ENCODE measurements around the gene OGFOD2. TPM values are rescaled to one million over a fixed set of nuclear protein-coding genes. Genes with fewer than 3 reads are reported as not detected.
A peak's percentile ranks its signal among the peaks of the same experiment; 100 is the strongest.

OGFOD2 gene
- total RNA-seq, 2 donors from 2014 or later = 17.9 to 20.3 TPM

DNA sequence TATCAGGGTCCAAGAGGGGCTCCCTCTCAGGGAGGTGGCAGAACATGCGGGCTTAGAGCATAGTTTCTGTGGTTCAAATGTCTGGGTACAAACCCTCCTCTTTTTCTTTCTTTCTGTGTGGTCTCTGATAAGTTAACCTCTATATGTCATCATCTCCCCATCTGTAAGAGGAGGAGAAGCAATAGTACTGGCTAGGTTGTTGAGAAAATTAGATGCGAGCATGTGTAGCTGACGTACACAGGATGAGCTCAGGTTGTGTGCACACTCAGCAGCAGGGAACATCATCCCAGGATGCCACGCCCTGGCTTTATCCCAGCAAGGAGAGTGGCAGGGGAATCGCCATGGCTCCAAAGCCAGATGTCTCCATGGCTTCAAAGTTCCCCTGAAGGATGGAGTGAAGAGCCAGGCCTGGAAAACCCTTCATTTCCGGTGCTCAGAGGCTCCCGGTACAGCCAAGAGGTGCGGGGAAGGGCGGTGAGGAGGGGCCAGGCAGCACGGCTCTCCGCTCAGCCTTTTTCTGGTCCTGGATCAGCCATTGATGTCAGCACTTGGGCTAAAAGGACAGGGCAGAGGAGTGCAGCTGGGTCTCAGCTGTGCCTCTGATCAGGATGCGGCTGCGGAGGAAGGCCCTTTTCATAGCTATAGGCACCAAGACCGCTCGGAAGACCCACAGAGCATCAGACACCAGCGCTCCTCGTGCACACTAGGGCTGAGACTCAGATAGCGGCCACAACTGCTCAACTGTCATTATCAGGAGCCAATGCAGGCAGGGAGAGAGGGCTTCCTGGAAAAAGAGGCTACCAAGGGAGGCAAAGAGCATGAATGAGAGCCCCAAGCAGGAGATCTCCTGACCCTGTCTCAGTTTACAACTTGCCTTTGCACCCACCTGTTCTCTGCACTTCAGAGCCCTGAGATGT lies 46.9 kb downstream of the OGFOD2 start:
- Mint-ChIP-seq H3K36me3 (ENCODE audit: low read depth) (no peaks in the 10 kb centered on the region), H3K4me3 (no peak overlapping the region), H3K27me3 (no peaks in the 10 kb centered on the region), H3K4me1 (peaks cover 7% of the 10 kb centered on the region), H3K27ac (no peak overlapping the region)
- ATAC-seq (no peak), DNase-seq (no peak)
- no peaks in the 10 kb centered on the region for H3K9me3 ChIP-seq (ENCODE audit: control insufficient read depth, low read length, poor library complexity, severe bottlenecking)

- Mint-ChIP-seq H3K4me3 (no peak overlapping the region), H3K4me1 (peaks cover 7% of the 10 kb centered on the region), H3K27me3 (no peaks in the 10 kb centered on the region), H3K27ac (no peak overlapping the region), H3K36me3 (ENCODE audit: low read depth) (no peaks in the 10 kb centered on the region)
- ATAC-seq (no peak), DNase-seq (no peak)
- no peaks in the 10 kb centered on the region for H3K9me3 ChIP-seq (ENCODE audit: control insufficient read depth, low read length, poor library complexity, severe bottlenecking)
These were observed 47.8 kb downstream of the OGFOD2 start for GRCh38 chr12:123022846-123023245.

- no peaks in the 10 kb centered on the region for H3K9me3 ChIP-seq (ENCODE audit: control insufficient read depth, low read length, poor library complexity, severe bottlenecking)
- ATAC-seq (peak; percentile 28), DNase-seq (no peak)
- Mint-ChIP-seq H3K4me3 (no peak overlapping the region), H3K27me3 (no peaks in the 10 kb centered on the region), H3K36me3 (ENCODE audit: low read depth) (no peaks in the 10 kb centered on the region), H3K4me1 (peaks cover 3% of the 10 kb centered on the region), H3K27ac (peak overlapping the region; percentile 24)
These were observed 49.9 kb downstream of the OGFOD2 start for GRCh38 chr12:123024819-123025391.

DNA sequence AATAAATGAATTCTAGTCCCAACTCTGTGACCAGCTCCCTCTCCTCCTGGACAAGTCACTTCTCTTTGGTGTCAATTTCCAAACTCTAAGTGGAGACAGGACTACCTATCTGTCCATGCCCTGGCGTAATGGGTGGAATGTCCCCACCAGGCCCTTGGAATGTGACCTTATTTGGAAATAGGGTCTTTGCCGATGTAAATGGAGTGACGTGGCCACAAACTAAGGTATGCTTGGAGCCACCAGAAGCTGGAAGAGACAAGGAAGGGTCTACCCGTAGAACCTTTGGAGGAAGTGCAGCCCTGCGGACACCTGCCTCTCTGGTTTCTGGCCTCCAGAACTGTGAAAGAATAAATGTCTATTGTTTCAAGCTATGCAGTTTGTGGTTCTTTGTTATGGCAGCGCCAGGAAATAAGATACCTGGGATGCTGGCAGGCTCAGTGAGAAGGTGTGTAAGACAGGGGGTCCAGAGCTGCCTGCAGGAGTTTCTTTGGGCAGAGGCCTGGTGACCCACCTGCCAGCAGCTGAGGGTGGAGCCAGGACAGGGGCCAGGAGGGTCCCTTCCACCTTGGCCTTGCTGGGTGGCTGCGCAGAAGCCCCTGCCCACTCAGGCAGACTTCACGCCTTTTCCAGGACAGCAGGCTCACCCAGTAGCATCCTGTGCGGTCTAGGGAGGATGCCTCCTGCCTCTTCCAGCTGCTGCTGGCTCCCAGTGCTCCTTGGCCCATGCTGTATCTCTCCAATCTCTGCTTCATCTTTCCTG lies 51.2 kb downstream of the OGFOD2 start:
- no peak overlapping the region for H3K4me3 Mint-ChIP-seq
- peaks cover 3% of the 10 kb centered on the region for H3K4me1 Mint-ChIP-seq
- no peaks in the 10 kb centered on the region for H3K36me3 Mint-ChIP-seq (ENCODE audit: low read depth)
- peak overlapping the region; percentile 24 for H3K27ac Mint-ChIP-seq
- no peaks in the 10 kb centered on the region for H3K9me3 ChIP-seq (ENCODE audit: control insufficient read depth, low read length, poor library complexity, severe bottlenecking)
- H3K27me3 Mint-ChIP-seq = no peaks in the 10 kb centered on the region
- DNase-seq = no peak
- ATAC-seq = no peak

GRCh38 chr12:123027726-123028445 lies 52.8 kb downstream of the OGFOD2 start:
- Mint-ChIP-seq H3K4me3 (no peak overlapping the region), H3K4me1 (peaks cover 3% of the 10 kb centered on the region), H3K27ac (no peak overlapping the region), H3K27me3 (no peaks in the 10 kb centered on the region), H3K36me3 (ENCODE audit: low read depth) (no peaks in the 10 kb centered on the region)
- ATAC-seq (no peak), DNase-seq (no peak)
- no peaks in the 10 kb centered on the region for H3K9me3 ChIP-seq (ENCODE audit: control insufficient read depth, low read length, poor library complexity, severe bottlenecking)

- H3K36me3 Mint-ChIP-seq (ENCODE audit: low read depth) = no peaks in the 10 kb centered on the region
- no peak overlapping the region for H3K4me3 Mint-ChIP-seq
- no peaks in the 10 kb centered on the region for H3K9me3 ChIP-seq (ENCODE audit: control insufficient read depth, low read length, poor library complexity, severe bottlenecking)
- peaks cover 5% of the 10 kb centered on the region for H3K4me1 Mint-ChIP-seq
- H3K27ac Mint-ChIP-seq = no peak overlapping the region
- no peaks in the 10 kb centered on the region for H3K27me3 Mint-ChIP-seq
- DNase-seq (no peak), ATAC-seq (no peak)
These were observed 53.4 kb downstream of the OGFOD2 start for GRCh38 chr12:123028475-123028874.

DNA sequence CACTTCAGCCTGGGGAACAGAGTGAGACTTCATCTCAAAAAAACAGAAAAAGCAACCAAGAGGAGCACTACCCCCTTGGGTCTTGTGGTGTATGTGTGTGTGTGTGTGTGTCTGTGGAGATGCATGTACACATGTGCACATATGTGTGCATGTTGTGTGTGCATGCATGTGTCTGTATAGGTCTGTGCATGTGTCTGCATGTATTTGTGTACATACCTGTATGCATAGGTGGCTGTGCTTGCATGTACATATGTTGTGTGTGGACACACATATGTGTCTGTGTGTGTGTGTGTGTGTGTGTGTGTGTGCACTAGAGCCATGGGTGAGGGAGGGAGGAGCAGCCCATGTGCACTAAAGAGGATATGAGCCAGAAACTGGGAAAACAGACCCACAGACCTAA lies 54.5 kb downstream of the OGFOD2 start:
- H3K27ac Mint-ChIP-seq = no peak overlapping the region

More for the DNA sequence above, 54.5 kb downstream of the OGFOD2 start:
- DNase-seq (no peak), ATAC-seq (no peak)
- Mint-ChIP-seq H3K36me3 (ENCODE audit: low read depth) (no peaks in the 10 kb centered on the region), H3K4me3 (no peak overlapping the region), H3K27me3 (no peaks in the 10 kb centered on the region), H3K4me1 (peaks cover 10% of the 10 kb centered on the region)
- no peaks in the 10 kb centered on the region for H3K9me3 ChIP-seq (ENCODE audit: control insufficient read depth, low read length, poor library complexity, severe bottlenecking)

Other genes starting within 250 kb of the OGFOD2 start
- gene HCAR1, start 244.4 kb upstream of the OGFOD2 start, total RNA-seq = not detected
- 10 to 100 TPM; 35.5 to 37.3 TPM for gene DENR, start 222.4 kb upstream of the OGFOD2 start, total RNA-seq
- under 1 TPM; 0.35 to 0.63 TPM for gene CCDC62, start 200.7 kb upstream of the OGFOD2 start, total RNA-seq
- gene HIP1R, start 139.8 kb upstream of the OGFOD2 start, total RNA-seq = 10 to 100 TPM; 61.5 to 67.4 TPM
- 10 to 100 TPM; 82.2 to 90.5 TPM for gene VPS37B, start 79.1 kb upstream of the OGFOD2 start, total RNA-seq
- gene ABCB9, start 8.8 kb upstream of the OGFOD2 start, total RNA-seq = 1 to 10 TPM; 4.1 to 6.1 TPM
- gene ARL6IP4, start 5.4 kb downstream of the OGFOD2 start, total RNA-seq = 100 to 1,000 TPM; 109 to 131 TPM
- 10 to 100 TPM; 21.7 to 47.9 TPM for gene PITPNM2, start 175.8 kb downstream of the OGFOD2 start, total RNA-seq